ENCODE results near the gene GPC6. TPM values are rescaled to one million over a fixed set of nuclear protein-coding genes. Genes with fewer than 3 reads are reported as not detected.

GPC6 gene
- total RNA-seq, 1 experiment from 2014 or later = 0.22 TPM

DNA sequence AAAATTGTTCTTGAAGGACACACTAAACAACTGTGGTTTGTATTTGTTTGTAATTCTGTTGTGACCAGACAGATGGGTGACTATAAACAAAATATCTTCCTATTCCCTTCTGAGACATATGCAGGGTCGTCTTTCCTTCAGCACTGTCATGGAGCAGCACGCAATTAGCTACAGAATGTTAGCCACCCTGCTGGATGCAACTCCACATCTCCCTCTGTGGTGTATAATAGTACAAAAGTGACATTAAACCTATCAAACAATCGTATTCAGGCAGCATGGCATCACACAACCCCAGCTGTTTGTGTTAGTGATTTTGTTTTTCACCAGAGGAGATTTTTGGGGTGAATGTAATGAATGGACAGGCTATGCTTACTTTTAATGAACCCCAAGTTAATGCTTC is 146.2 kb downstream of the GPC6 start:
- CTCF ChIA-PET = no interaction called here
- no TSS peak for BruUV-seq (replicated peaks)

More for the DNA sequence above, 146.2 kb downstream of the GPC6 start:
- H3K9ac ChIP-seq (ENCODE audit: low read length) = no peak overlapping the region
- ATAC-seq (no peak), DNase-seq (ENCODE audit: low read depth, low spot score) (no peak)
- ChIA-PET POLR2A (no interaction called here), RAD21 (ENCODE audit: low non-redundant PET in 1 of 2, low total read pairs in 2 of 2, uncharacterized antibody in 2 of 2, unreplicated experiment in 2 of 2) (no interaction called here)
- no peak overlapping the region for H3K4me2 ChIP-seq (ENCODE audit: low read length)
- no peaks in the 10 kb centered on the region for H4K20me1 ChIP-seq (ENCODE audit: insufficient read depth)
- H3K36me3 ChIP-seq (ENCODE audit: control insufficient read depth in 1 of 2, insufficient read depth in 2 of 2, low read length in 2 of 2) = no peaks in the 10 kb centered on the region
- no peaks in the 10 kb centered on the region for H3K4me1 ChIP-seq (ENCODE audit: control insufficient read depth in 1 of 2, insufficient read depth in 2 of 2, low read length in 2 of 2)
- no peak overlapping the region for H3K4me3 ChIP-seq (replicated peaks in 1 of 2; ENCODE audit: low read depth in 1 of 2, low read length in 2 of 2)
- no peaks in the 10 kb centered on the region for H3K9me2 ChIP-seq (ENCODE audit: insufficient read depth)
- peaks cover 10 to 12% of the 10 kb centered on the region in 2 experiments; a peak in 2 of 4 replicates for H3K9me3 ChIP-seq (ENCODE audit: control insufficient read depth in 1 of 2, insufficient read depth in 1 of 2, low read depth in 1 of 2, low read length in 2 of 2)
- no peak overlapping the region for H3K27ac ChIP-seq (ENCODE audit: low read depth, low read length)
- no peak overlapping the region for H2AFZ ChIP-seq (ENCODE audit: low read depth, low read length, poor library complexity, severe bottlenecking)
- no peaks in the 10 kb centered on the region for H3K27me3 ChIP-seq (ENCODE audit: insufficient read depth, low read length)
- TF ChIP-seq SIN3A (IDR thresholded peaks at IDR 0.05; ENCODE audit: low read depth) (no peak), EGR1 (IDR thresholded peaks at IDR 0.05; ENCODE audit: low read depth) (no peak), POLR2A (IDR thresholded peaks at IDR 0.05; ENCODE audit: borderline replicate concordance, extremely low read depth, insufficient read depth, insufficient read length) (no peak), POLR2AphosphoS5 (IDR thresholded peaks at IDR 0.05; ENCODE audit: low read depth, low read length) (no peak), EZH2 (IDR thresholded peaks at IDR 0.05) (no peak), EZH2phosphoT487 (IDR thresholded peaks at IDR 0.05; ENCODE audit: borderline replicate concordance) (no peak), ELF1 (IDR thresholded peaks at IDR 0.05; ENCODE audit: borderline replicate concordance, low read depth) (no peak), RAD21 (IDR thresholded peaks at IDR 0.05; ENCODE audit: low read depth) (no peak), TCF7L2 (IDR thresholded peaks at IDR 0.05; ENCODE audit: borderline replicate concordance, extremely low read depth, insufficient read depth, insufficient read length) (no peak), CBX3 (IDR thresholded peaks at IDR 0.05; ENCODE audit: low read depth) (no peak), SP1 (IDR thresholded peaks at IDR 0.05; ENCODE audit: low read depth) (no peak), YY1 (IDR thresholded peaks at IDR 0.05; ENCODE audit: extremely low read depth, insufficient replicate concordance, low read depth, low read length) (no peak), CEBPB (IDR thresholded peaks at IDR 0.05; ENCODE audit: low read depth) (no peak)
- TF ChIP-seq, protein P1, sequence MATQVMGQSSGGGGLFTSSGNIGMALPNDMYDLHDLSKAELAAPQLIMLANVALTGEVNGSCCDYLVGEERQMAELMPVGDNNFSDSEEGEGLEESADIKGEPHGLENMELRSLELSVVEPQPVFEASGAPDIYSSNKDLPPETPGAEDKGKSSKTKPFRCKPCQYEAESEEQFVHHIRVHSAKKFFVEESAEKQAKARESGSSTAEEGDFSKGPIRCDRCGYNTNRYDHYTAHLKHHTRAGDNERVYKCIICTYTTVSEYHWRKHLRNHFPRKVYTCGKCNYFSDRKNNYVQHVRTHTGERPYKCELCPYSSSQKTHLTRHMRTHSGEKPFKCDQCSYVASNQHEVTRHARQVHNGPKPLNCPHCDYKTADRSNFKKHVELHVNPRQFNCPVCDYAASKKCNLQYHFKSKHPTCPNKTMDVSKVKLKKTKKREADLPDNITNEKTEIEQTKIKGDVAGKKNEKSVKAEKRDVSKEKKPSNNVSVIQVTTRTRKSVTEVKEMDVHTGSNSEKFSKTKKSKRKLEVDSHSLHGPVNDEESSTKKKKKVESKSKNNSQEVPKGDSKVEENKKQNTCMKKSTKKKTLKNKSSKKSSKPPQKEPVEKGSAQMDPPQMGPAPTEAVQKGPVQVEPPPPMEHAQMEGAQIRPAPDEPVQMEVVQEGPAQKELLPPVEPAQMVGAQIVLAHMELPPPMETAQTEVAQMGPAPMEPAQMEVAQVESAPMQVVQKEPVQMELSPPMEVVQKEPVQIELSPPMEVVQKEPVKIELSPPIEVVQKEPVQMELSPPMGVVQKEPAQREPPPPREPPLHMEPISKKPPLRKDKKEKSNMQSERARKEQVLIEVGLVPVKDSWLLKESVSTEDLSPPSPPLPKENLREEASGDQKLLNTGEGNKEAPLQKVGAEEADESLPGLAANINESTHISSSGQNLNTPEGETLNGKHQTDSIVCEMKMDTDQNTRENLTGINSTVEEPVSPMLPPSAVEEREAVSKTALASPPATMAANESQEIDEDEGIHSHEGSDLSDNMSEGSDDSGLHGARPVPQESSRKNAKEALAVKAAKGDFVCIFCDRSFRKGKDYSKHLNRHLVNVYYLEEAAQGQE (IDR thresholded peaks at IDR 0.05; ENCODE audit: low read depth) = no peak
- TF ChIP-seq, protein P2, sequence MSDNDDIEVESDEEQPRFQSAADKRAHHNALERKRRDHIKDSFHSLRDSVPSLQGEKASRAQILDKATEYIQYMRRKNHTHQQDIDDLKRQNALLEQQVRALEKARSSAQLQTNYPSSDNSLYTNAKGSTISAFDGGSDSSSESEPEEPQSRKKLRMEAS (IDR thresholded peaks at IDR 0.05) = no peak
- no peaks in the 10 kb centered on the region for H3K79me2 ChIP-seq (ENCODE audit: insufficient read depth, low read length)
- intact Hi-C loops (cut with micrococcal nuclease) = no loop called here
